Ishikawa (cell line): Measurements from ENCODE around the gene PLXNA4.

Experiments used
- CEBPB ChIP-seq: IDR thresholded peaks from 2 replicates; pipeline ENCODE4 v1.6.1; 2012
- CREB1 ChIP-seq: IDR thresholded peaks from 2 replicates; pipeline ENCODE4 v1.6.1; 2012; ENCODE audit warnings: low read depth
- EGR1 ChIP-seq: IDR thresholded peaks from 2 replicates; pipeline ENCODE4 v1.6.1; 2012
- EP300 ChIP-seq: IDR thresholded peaks from 2 replicates; pipeline ENCODE4 v1.6.1; 2012; ENCODE audit warnings: borderline replicate concordance
- FOXM1 ChIP-seq: IDR thresholded peaks from 2 replicates; pipeline ENCODE4 v1.6.1; 2012; ENCODE audit warnings: low read depth, borderline replicate concordance
- NFIC ChIP-seq: IDR thresholded peaks from 2 replicates; pipeline ENCODE4 v1.6.1; 2012
- RAD21 ChIP-seq: IDR thresholded peaks from 2 replicates; pipeline ENCODE4 v1.6.1; 2012; ENCODE audit warnings: low read depth
- TAF1 ChIP-seq: IDR thresholded peaks from 2 replicates; pipeline ENCODE4 v1.6.1; 2012; ENCODE audit warnings: low read depth, mild to moderate bottlenecking
- TCF12 ChIP-seq: IDR thresholded peaks from 2 replicates; pipeline ENCODE4 v1.6.1; 2012; ENCODE audit warnings: low read depth
- TEAD4 ChIP-seq: IDR thresholded peaks from 2 replicates; pipeline ENCODE4 v1.6.1; 2012
- YY1 ChIP-seq: IDR thresholded peaks from 2 replicates; pipeline ENCODE4 v1.6.1; 2012; ENCODE audit warnings: low read depth
- ZBTB7A ChIP-seq: IDR thresholded peaks from 2 replicates; pipeline ENCODE4 v1.6.1; 2012; ENCODE audit warnings: low read depth
- TF ChIP-seq, protein P1 (sequence below): IDR thresholded peaks from 2 replicates; pipeline ENCODE4 v1.6.1; 2012
- TF ChIP-seq, protein P2 (sequence below): IDR thresholded peaks from 2 replicates; pipeline ENCODE4 v1.6.1; 2012
- TF ChIP-seq, protein P3 (sequence below): IDR thresholded peaks from 2 replicates; pipeline ENCODE4 v1.6.1; 2012; ENCODE audit warnings: low read depth, mild to moderate bottlenecking

PLXNA4 gene

DNA sequence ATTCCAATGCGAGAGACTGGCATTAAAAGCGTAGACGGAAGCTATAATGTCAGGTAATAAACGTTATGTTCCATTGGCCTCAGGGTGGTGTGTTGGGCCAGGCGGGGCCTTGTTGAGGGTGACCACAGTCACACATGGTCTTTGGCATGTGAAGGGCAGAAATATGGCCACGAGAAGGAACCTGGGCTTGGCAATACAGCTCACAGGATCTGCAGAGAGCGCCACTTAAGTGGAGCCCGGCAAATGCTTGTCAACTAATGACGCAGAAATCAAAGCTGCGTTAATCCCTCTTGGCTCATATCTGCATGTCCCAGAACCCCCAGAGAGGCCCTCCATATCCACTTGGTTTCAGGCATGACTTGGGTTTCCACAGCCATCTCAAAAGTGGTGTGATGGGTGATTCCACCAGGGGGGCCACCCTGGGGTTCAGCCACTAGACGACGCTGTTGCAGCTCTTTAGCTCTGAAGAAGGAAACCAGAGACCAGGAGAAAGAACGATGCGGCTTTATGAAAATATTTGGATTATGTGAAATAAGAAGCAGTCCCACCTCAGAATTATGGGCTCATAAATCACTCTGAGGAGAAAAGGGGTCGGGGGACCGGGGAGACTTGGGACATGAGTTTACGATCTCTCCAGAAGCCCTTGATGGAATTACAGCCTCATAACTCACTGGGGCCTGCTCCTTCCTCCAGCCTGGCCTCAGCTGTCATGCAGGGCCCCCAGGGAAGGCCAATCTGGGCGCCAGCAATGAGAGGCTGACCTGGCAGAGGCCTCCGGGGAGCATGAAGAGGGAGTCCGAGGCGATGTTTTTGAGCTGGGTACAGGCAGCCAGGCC, 462.5 kb downstream of the PLXNA4 start:
- no peak for TF ChIP-seq CEBPB
- TF ChIP-seq, protein P1, sequence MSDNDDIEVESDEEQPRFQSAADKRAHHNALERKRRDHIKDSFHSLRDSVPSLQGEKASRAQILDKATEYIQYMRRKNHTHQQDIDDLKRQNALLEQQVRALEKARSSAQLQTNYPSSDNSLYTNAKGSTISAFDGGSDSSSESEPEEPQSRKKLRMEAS, result no peak
- no peak for TF ChIP-seq TCF12
- TF ChIP-seq ZBTB7A, result no peak
- TF ChIP-seq, protein P2, sequence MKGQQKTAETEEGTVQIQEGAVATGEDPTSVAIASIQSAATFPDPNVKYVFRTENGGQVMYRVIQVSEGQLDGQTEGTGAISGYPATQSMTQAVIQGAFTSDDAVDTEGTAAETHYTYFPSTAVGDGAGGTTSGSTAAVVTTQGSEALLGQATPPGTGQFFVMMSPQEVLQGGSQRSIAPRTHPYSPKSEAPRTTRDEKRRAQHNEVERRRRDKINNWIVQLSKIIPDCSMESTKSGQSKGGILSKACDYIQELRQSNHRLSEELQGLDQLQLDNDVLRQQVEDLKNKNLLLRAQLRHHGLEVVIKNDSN, result no peak
- TF ChIP-seq RAD21, result no peak
- no peak for TF ChIP-seq EP300
- TF ChIP-seq TAF1, result no peak
- no peak for TF ChIP-seq YY1
- TF ChIP-seq, protein P3, sequence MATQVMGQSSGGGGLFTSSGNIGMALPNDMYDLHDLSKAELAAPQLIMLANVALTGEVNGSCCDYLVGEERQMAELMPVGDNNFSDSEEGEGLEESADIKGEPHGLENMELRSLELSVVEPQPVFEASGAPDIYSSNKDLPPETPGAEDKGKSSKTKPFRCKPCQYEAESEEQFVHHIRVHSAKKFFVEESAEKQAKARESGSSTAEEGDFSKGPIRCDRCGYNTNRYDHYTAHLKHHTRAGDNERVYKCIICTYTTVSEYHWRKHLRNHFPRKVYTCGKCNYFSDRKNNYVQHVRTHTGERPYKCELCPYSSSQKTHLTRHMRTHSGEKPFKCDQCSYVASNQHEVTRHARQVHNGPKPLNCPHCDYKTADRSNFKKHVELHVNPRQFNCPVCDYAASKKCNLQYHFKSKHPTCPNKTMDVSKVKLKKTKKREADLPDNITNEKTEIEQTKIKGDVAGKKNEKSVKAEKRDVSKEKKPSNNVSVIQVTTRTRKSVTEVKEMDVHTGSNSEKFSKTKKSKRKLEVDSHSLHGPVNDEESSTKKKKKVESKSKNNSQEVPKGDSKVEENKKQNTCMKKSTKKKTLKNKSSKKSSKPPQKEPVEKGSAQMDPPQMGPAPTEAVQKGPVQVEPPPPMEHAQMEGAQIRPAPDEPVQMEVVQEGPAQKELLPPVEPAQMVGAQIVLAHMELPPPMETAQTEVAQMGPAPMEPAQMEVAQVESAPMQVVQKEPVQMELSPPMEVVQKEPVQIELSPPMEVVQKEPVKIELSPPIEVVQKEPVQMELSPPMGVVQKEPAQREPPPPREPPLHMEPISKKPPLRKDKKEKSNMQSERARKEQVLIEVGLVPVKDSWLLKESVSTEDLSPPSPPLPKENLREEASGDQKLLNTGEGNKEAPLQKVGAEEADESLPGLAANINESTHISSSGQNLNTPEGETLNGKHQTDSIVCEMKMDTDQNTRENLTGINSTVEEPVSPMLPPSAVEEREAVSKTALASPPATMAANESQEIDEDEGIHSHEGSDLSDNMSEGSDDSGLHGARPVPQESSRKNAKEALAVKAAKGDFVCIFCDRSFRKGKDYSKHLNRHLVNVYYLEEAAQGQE, result no peak
- TF ChIP-seq NFIC, result no peak
- TF ChIP-seq CREB1, result no peak
- TF ChIP-seq FOXM1, result no peak
- TF ChIP-seq TEAD4, result no peak
- no peak for TF ChIP-seq EGR1

DNA sequence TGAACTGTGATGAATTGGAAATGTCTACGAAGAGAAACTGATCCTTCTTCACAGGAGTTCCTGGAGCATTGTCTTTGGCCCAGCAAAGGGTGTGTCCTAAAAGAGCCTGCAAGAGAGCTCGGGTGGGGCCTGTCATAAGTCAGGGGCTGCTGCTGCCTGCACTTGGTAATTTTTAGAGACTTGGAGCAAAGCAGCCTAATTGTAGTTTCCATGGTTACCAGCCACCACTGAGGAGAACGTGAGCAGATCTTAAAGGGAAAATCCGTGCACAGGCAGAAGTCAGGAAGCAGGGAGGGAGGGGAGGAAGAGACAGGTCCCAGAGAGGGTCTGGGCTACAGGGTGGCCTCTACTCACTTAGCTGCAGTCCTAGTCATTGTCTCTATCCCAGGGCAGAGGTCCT, 463.6 kb downstream of the PLXNA4 start:
- no peak for TF ChIP-seq TEAD4
- TF ChIP-seq, protein P1, result no peak
- TF ChIP-seq EP300, result no peak
- TF ChIP-seq TAF1, result no peak
- TF ChIP-seq ZBTB7A, result no peak
- no peak for TF ChIP-seq NFIC
- no peak for TF ChIP-seq CEBPB
- TF ChIP-seq, protein P3, result no peak
- TF ChIP-seq RAD21, result no peak

GRCh38 chr7:132112106-132112505, 464.2 kb downstream of the PLXNA4 start:
- TF ChIP-seq YY1 (no peak), RAD21 (no peak), TEAD4 (no peak), EGR1 (no peak), CEBPB (no peak), NFIC (no peak), CREB1 (no peak)
- TF ChIP-seq, protein P1, result no peak
- TF ChIP-seq, protein P3, result no peak
- TF ChIP-seq, protein P2, result no peak

GRCh38 chr7:132110692-132111091, 465.6 kb downstream of the PLXNA4 start:
- TF ChIP-seq RAD21, result no peak
- TF ChIP-seq, protein P2, result no peak
- TF ChIP-seq, protein P1, result no peak
